MM.1S (cell line): ENCODE results near the gene SLC39A12.

Experiments
- DNase-seq: peaks from one replicate; pipeline ENCODE4 v3.0.0-alpha.2; 2015
- H2AFZ ChIP-seq: fragments of 300-600 bp; sonication (generic); 2 replicates; pipeline ENCODE4 v1.6.0; 2016; ENCODE audit warnings: antibody characterized with exemption, low read length
- H3F3A ChIP-seq: fragments of 300-600 bp; sonication (generic); 2 replicates; pipeline ENCODE4 v1.6.1; 2016; ENCODE audit warnings: mild to moderate bottlenecking, antibody characterized with exemption, low read length, moderate library complexity, mixed read lengths; ENCODE audit not compliant: insufficient read depth
- H3K27ac ChIP-seq: fragments of 300-600 bp; sonication (generic); 2 replicates; pipeline ENCODE4 v1.5.1; 2016; ENCODE audit warnings: mild to moderate bottlenecking, low read length
- H3K27me3 ChIP-seq: fragments of 300-600 bp; sonication (generic); replicated peaks from 2 replicates; pipeline ENCODE4 v1.6.0; 2016; ENCODE audit warnings: low read length; ENCODE audit not compliant: insufficient read depth
- H3K36me3 ChIP-seq: fragments of 300-600 bp; sonication (generic); replicated peaks from 2 replicates; pipeline ENCODE4 v1.6.1; 2016; ENCODE audit warnings: mild to moderate bottlenecking, low read length, mixed read lengths; ENCODE audit not compliant: insufficient read depth
- H3K4me1 ChIP-seq: fragments of 300-600 bp; sonication (generic); 2 replicates; pipeline ENCODE4 v1.6.1; 2016; ENCODE audit warnings: low read length, mixed read lengths
- H3K4me2 ChIP-seq: fragments of 300-600 bp; sonication (generic); 2 replicates; pipeline ENCODE4 v1.6.0; 2016; ENCODE audit warnings: low read depth, low read length
- H3K4me3 ChIP-seq: fragments of 300-600 bp; sonication (generic); 2 replicates; pipeline ENCODE4 v1.5.1; 2016; ENCODE audit warnings: low read length, mixed read lengths
- H3K79me2 ChIP-seq: fragments of 300-600 bp; sonication (generic); 2 replicates; pipeline ENCODE4 v1.6.1; 2016; ENCODE audit warnings: mixed run types, low read length, mixed read lengths
- H3K9ac ChIP-seq: fragments of 300-600 bp; sonication (generic); 2 replicates; pipeline ENCODE4 v1.6.1; 2016; ENCODE audit warnings: low read length, mixed read lengths
- H3K9me2 ChIP-seq: fragments of 300-600 bp; sonication (generic); replicated peaks from 2 replicates; pipeline ENCODE4 v1.6.1; 2016; ENCODE audit warnings: mild to moderate bottlenecking, low read length, mixed read lengths; ENCODE audit not compliant: insufficient read depth
- H3K9me3 ChIP-seq: fragments of 300-600 bp; sonication (generic); replicated peaks from 2 replicates; pipeline ENCODE4 v1.6.1; 2016; ENCODE audit warnings: mild to moderate bottlenecking, low read length, mixed read lengths; ENCODE audit not compliant: insufficient read depth
- H4K20me1 ChIP-seq: fragments of 300-600 bp; sonication (generic); 2 replicates; pipeline ENCODE4 v1.6.1; 2016; ENCODE audit warnings: mild to moderate bottlenecking, low read length, moderate library complexity, mixed read lengths; ENCODE audit not compliant: insufficient read depth
- CTCF ChIP-seq: fragments of 300-600 bp; sonication (generic); IDR thresholded peaks from 2 replicates; pipeline ENCODE4 v1.5.1; 2016; ENCODE audit warnings: antibody characterized with exemption, low read length, mixed read lengths
- EZH2 ChIP-seq: fragments of 300-600 bp; sonication (generic); optimal IDR thresholded peaks from 2 replicates; pipeline ENCODE3; 2017; ENCODE audit warnings: low read depth, mild to moderate bottlenecking, antibody characterized with exemption, low read length, mixed read lengths
- EZH2phosphoT487 ChIP-seq: fragments of 300-600 bp; sonication (generic); IDR thresholded peaks from 2 replicates; pipeline ENCODE4 v1.6.1; 2018; ENCODE audit warnings: antibody characterized with exemption, low read length

The SLC39A12 gene

GRCh38 chr10:18068401-18068800, 116.7 kb downstream of the SLC39A12 start:
- Histone ChIP-seq H4K20me1 (no peaks in the 10 kb centered on the region), H3K4me1 (no peaks in the 10 kb centered on the region), H3K36me3 (no peaks in the 10 kb centered on the region), H3K9ac (no peak overlapping the region), H3K9me2 (no peaks in the 10 kb centered on the region), H3K27me3 (no peaks in the 10 kb centered on the region), H3K4me2 (no peak overlapping the region), H3F3A (no peaks in the 10 kb centered on the region), H3K27ac (no peak overlapping the region), H3K79me2 (no peaks in the 10 kb centered on the region), H3K4me3 (no peak overlapping the region), H3K9me3 (no peaks in the 10 kb centered on the region), H2AFZ (no peak overlapping the region)
- no peak for TF ChIP-seq EZH2
- TF ChIP-seq EZH2phosphoT487, result no peak
- TF ChIP-seq CTCF, result no peak
- DNase-seq, result no peak

GRCh38 chr10:18071591-18071990, 119.9 kb downstream of the SLC39A12 start:
- H3K27ac ChIP-seq, result no peak overlapping the region
- H3K27me3 ChIP-seq, result no peaks in the 10 kb centered on the region
- H2AFZ ChIP-seq, result no peak overlapping the region
- no peaks in the 10 kb centered on the region for H3K36me3 ChIP-seq
- no peaks in the 10 kb centered on the region for H3F3A ChIP-seq
- TF ChIP-seq CTCF (no peak), EZH2 (no peak), EZH2phosphoT487 (no peak)
- no peak overlapping the region for H3K4me2 ChIP-seq
- no peaks in the 10 kb centered on the region for H3K9me2 ChIP-seq
- no peaks in the 10 kb centered on the region for H3K9me3 ChIP-seq
- H3K9ac ChIP-seq, result no peak overlapping the region
- no peaks in the 10 kb centered on the region for H3K79me2 ChIP-seq
- no peaks in the 10 kb centered on the region for H4K20me1 ChIP-seq
- no peak for DNase-seq
- no peaks in the 10 kb centered on the region for H3K4me1 ChIP-seq
- H3K4me3 ChIP-seq, result no peak overlapping the region

- no peak for DNase-seq
- Histone ChIP-seq H3K79me2 (no peaks in the 10 kb centered on the region), H4K20me1 (no peaks in the 10 kb centered on the region), H3K4me2 (no peak overlapping the region), H2AFZ (no peak overlapping the region), H3K9me3 (no peaks in the 10 kb centered on the region), H3K9ac (no peak overlapping the region), H3K27me3 (no peaks in the 10 kb centered on the region), H3F3A (no peaks in the 10 kb centered on the region), H3K9me2 (no peaks in the 10 kb centered on the region), H3K4me3 (no peak overlapping the region), H3K36me3 (no peaks in the 10 kb centered on the region), H3K4me1 (no peaks in the 10 kb centered on the region), H3K27ac (no peak overlapping the region)
- TF ChIP-seq EZH2, result no peak
- TF ChIP-seq CTCF, result no peak
- no peak for TF ChIP-seq EZH2phosphoT487
These were observed 121.6 kb downstream of the SLC39A12 start for GRCh38 chr10:18073314-18073713.
